Measurements from ENCODE around the gene TCF12. TPM values are rescaled to one million over a fixed set of nuclear protein-coding genes. Genes with fewer than 3 reads are reported as not detected.

TCF12 gene
- total and polyA plus RNA-seq, 2 of the 8 experiments (the other 6 are each of a cell fraction or from before 2014, with no cell fraction given): 85.8 to 101 TPM

GRCh38 chr15:57086857-57087427 lies 168.5 kb downstream of the TCF12 start:
- Histone ChIP-seq H3K4ac (replicated peaks; ENCODE audit: insufficient read length, low read depth, low read length) (no peak overlapping the region), H3K9ac (replicated peaks in 1 of 4; ENCODE audit: extremely low read depth in 1 of 4, low read depth in 3 of 4, low read length in 3 of 4) (no peak overlapping the region), H3K79me2 (ENCODE audit: control insufficient read depth in 1 of 2, insufficient read depth in 2 of 2, low read length in 2 of 2) (peaks cover 0 to 49% of the 10 kb centered on the region in 2 experiments; a peak in 2 of 4 replicates), H2BK5ac (ENCODE audit: low read depth, low read length) (no peak overlapping the region), H2AFZ (ENCODE audit: low read length) (no peak overlapping the region), H3K4me1 (replicated peaks in 1 of 4; ENCODE audit: control insufficient read depth in 3 of 4, insufficient read depth in 4 of 4, low read length in 3 of 4) (no peaks in the 10 kb centered on the region), H3K18ac (ENCODE audit: extremely low read depth, low read length) (no peak overlapping the region), H3K79me1 (ENCODE audit: low read depth, low read length) (no peaks in the 10 kb centered on the region), H3K27me3 (replicated peaks in 1 of 4; ENCODE audit: control insufficient read depth in 3 of 4, extremely low read depth in 1 of 4, insufficient read depth in 3 of 4, low read length in 3 of 4) (no peaks in the 10 kb centered on the region), H4K8ac (ENCODE audit: extremely low read depth, insufficient read depth, low read length) (no peak overlapping the region), H3K27ac (ENCODE audit: low read depth, low read length) (no peak overlapping the region), H4K5ac (ENCODE audit: insufficient read length, low read depth, low read length) (no peak overlapping the region), H3K36me3 (ENCODE audit: control insufficient read depth in 2 of 4, insufficient read depth in 4 of 4, low read length in 3 of 4) (no peaks in the 10 kb centered on the region), H3K23me2 (ENCODE audit: low read depth, low read length) (no peaks in the 10 kb centered on the region), H2BK20ac (ENCODE audit: low read length) (no peak overlapping the region), H3K9me3 (ENCODE audit: insufficient read depth in 2 of 2, low read depth in 1 of 2, low read length in 1 of 2) (no peaks in the 10 kb centered on the region), H3K23ac (ENCODE audit: insufficient read length) (no peak overlapping the region), H3K14ac (ENCODE audit: insufficient read length) (no peak overlapping the region), H4K91ac (replicated peaks; ENCODE audit: insufficient read length, low read length) (no peak overlapping the region), H3K56ac (replicated peaks; ENCODE audit: insufficient read length, low read depth, low read length) (no peak overlapping the region), H2BK120ac (replicated peaks; ENCODE audit: low read depth, low read length) (no peak overlapping the region), H2BK15ac (ENCODE audit: low read length) (no peak overlapping the region), H2AK5ac (ENCODE audit: low read depth, low read length) (no peak overlapping the region), H2BK12ac (ENCODE audit: low read depth, low read length) (no peak overlapping the region), H3K4me3 (ENCODE audit: extremely low read depth in 1 of 4, insufficient read depth in 2 of 4, low read depth in 3 of 4, low read length in 4 of 4) (no peak overlapping the region), H4K20me1 (replicated peaks in 1 of 2; ENCODE audit: control insufficient read depth in 1 of 2, insufficient read depth in 2 of 2, low read length in 2 of 2) (peaks cover 2% of the 10 kb centered on the region in 2 experiments), H3K4me2 (ENCODE audit: insufficient read depth in 1 of 2, low read depth in 2 of 2, low read length in 2 of 2) (no peak overlapping the region)
- CTCF ChIA-PET (ENCODE audit: partially characterized antibody): interaction anchor here (0.8 to 1.6 kb wide), 3 partner anchors 9 to 265 kb away, joined by 3 read pairs; no protein-coding TSS in a partner anchor
- no peak for FAIRE-seq
- DNase-seq (ENCODE audit: low read depth in 1 of 2, low spot score in 2 of 2): no peak
- 98% methylated on average over 4 of the region's 4 CpGs; no CpG with 5 or more reads in 1 of the 2 experiments for WGBS, 2 experiments (ENCODE audit: extremely low coverage in 1 of 2, insufficient coverage in 1 of 2, insufficient read length in 1 of 2, insufficient replicate concordance in 2 of 2, low coverage in 1 of 2, low lambda C conversion rate in 2 of 2, missing lambda C conversion rate in 1 of 2)
- POLR2A ChIA-PET (ENCODE audit: partially characterized antibody): interaction anchor here (0.6 to 0.7 kb wide), 2 partner anchors 75 to 578 kb away, joined by 3 read pairs; no protein-coding TSS in a partner anchor
- TF ChIP-seq TAF1 (IDR thresholded peaks at IDR 0.05; ENCODE audit: low read depth, low read length): no peak
- TF ChIP-seq, protein P1, sequence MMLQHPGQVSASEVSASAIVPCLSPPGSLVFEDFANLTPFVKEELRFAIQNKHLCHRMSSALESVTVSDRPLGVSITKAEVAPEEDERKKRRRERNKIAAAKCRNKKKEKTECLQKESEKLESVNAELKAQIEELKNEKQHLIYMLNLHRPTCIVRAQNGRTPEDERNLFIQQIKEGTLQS (IDR thresholded peaks at IDR 0.05; ENCODE audit: insufficient read depth, low read depth, low read length): no peak
- TF ChIP-seq ZNF274 (IDR thresholded peaks at IDR 0.05; ENCODE audit: borderline replicate concordance, extremely low read depth, low read length): no peak
- TF ChIP-seq, protein P2, sequence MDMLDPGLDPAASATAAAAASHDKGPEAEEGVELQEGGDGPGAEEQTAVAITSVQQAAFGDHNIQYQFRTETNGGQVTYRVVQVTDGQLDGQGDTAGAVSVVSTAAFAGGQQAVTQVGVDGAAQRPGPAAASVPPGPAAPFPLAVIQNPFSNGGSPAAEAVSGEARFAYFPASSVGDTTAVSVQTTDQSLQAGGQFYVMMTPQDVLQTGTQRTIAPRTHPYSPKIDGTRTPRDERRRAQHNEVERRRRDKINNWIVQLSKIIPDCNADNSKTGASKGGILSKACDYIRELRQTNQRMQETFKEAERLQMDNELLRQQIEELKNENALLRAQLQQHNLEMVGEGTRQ (IDR thresholded peaks at IDR 0.05; ENCODE audit: low read length): no peak
- no peak for TF ChIP-seq TCF12 (IDR thresholded peaks at IDR 0.05; ENCODE audit: low read depth, low read length)
- TF ChIP-seq RFX5 (IDR thresholded peaks at IDR 0.05; ENCODE audit: borderline replicate concordance, low read depth, low read length): no peak
- no peak for TF ChIP-seq CHD2 (IDR thresholded peaks at IDR 0.05; ENCODE audit: low read length)
- TF ChIP-seq, protein P3, sequence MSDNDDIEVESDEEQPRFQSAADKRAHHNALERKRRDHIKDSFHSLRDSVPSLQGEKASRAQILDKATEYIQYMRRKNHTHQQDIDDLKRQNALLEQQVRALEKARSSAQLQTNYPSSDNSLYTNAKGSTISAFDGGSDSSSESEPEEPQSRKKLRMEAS (IDR thresholded peaks at IDR 0.05): no peak
- no peak for TF ChIP-seq BRCA1 (IDR thresholded peaks at IDR 0.05; ENCODE audit: low read depth, low read length)
- TF ChIP-seq CREB1 (IDR thresholded peaks at IDR 0.05): no peak
- TF ChIP-seq ASH2L (IDR thresholded peaks at IDR 0.05; ENCODE audit: low read length): no peak
- no peak for TF ChIP-seq KDM5A (IDR thresholded peaks at IDR 0.05; ENCODE audit: low read length)
- TF ChIP-seq EGR1 (IDR thresholded peaks at IDR 0.05; ENCODE audit: borderline replicate concordance, low read depth, low read length): no peak
